Right kidney (tissue), 9 donors: ENCODE measurements around the gene IGHMBP2.
A peak's percentile ranks its signal among the peaks of the same experiment; 100 is the strongest.
"Not testable (repeated sequence)": the region's sequence is repeated elsewhere in the genome, so short reads cannot be mapped to it uniquely, and the experiment has no call there.

Experiments used
- DNase-seq: peaks from one replicate; pipeline ENCODE4 v3.0.0-alpha.2; 2016
- long read RNA-seq, 8 donors: transcript quantifications; one replicate each; lab custom pipeline, GENCODE V29; 2026

The IGHMBP2 gene
- long read RNA-seq, donor 1, partial matches to known transcripts: 0 of 1 reads
- long read RNA-seq, donor 1, other reads (novel, unspliced or antisense): 0 of 1 reads
- long read RNA-seq, donor 2, partial matches to known transcripts: 0 of 1 reads
- long read RNA-seq, donor 2, other reads (novel, unspliced or antisense): 0 of 1 reads
- long read RNA-seq, donor 3: 0 reads
- long read RNA-seq, donor 4, partial matches to known transcripts: 12 of 15 reads
- long read RNA-seq, donor 4, other reads (novel, unspliced or antisense): 0 of 15 reads
- long read RNA-seq, donor 5: 0 reads
- long read RNA-seq, donor 6: 0 reads
- long read RNA-seq, donor 7, partial matches to known transcripts: 0 of 2 reads
- long read RNA-seq, donor 7, other reads (novel, unspliced or antisense): 0 of 2 reads
- long read RNA-seq, donor 8, partial matches to known transcripts: 6 of 9 reads
- long read RNA-seq, donor 8, other reads (novel, unspliced or antisense): 0 of 9 reads

GRCh38 chr11:68903288-68904247 is at the start of gene IGHMBP2, which contains the start of gene MRPL21:
Gene IGHMBP2, plus strand, starts transcription at chr11:68903891. Its CDS starts 62 bp downstream, at chr11:68903953.
Gene MRPL21, minus strand, starts transcription at chr11:68903832. Its CDS starts 22 bp downstream, at chr11:68903810.
- peak; percentile 91 for DNase-seq

- peak; percentile 57 for DNase-seq
These were observed 49.3 kb upstream of the IGHMBP2 start for GRCh38 chr11:68854273-68854958.

- DNase-seq: peak; percentile 77
These were observed 48.3 kb upstream of the IGHMBP2 start for GRCh38 chr11:68855205-68855981.

DNA sequence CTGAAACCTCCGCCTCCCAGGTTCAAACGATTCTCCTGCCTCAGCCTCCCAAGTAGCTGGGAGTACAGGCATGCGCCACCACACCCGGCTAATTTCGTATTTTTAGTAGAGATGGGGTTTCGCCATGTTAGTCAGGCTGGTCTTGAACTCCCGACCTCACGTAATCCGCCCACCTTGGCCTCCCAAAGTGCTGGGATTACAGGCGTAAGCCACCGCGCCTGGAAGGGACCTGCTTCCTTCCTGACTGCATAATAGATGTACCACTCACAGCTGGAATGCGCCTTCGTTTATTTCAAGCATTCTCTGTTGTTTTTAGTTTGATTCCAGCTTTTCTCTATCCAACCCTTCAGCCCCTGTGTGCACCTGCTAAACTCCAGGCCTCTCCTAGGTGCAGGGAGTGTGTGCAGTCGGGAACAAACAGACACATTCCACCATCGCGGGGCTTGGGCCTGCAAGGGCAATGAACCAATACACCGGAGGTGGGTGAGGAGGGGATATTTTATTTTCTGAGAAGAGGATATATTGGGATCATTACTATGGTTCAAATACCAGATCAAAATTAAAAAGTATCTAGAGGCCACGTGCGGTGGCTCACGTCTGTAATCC is 47.2 kb upstream of the IGHMBP2 start:
- DNase-seq: not testable (repeated sequence)

DNA sequence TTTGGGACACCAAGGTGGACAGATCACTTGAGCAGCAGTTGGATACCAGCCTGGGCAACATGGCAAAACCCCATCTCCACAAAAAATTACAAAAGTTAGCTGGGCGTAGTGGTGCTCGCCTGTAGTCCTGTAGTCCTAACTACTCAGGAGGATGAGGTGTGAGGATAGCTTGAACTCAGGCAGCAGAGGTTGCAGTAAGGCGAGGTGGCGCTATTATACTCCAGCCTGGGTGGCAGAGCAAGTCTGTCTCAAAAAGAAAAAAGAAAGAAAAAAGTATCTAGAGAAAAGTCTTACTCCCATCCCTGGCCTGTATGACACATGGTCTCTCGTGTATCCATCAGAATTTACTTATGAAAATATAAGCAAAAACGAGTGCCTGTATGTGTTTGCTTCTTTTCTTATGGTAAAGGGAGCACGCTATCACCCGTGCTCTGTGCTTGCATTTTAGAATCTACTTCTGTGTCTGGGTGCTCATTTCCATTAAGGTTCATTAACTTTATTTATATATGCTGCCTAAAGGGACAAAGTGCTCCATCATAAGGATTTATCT is 46.6 kb upstream of the IGHMBP2 start:
- no peak for DNase-seq

DNA sequence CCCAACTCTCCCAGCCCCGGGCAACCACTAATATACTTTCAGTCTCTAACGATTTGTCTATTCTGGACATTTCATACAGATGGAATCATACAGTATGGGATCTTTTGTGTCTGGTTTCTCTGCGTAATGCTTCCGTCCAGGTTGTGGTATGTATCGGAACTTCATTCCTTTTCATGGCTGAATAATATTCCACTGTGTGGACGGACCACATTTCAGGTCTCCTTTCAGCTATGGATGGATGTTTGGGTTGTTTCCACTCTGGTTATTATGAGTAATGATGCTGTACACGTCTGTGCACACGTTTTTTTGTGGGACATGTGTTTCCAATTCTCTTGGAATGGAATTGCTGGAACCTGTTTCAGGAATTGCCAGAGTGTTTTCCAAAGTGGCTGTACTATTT is 44.6 kb upstream of the IGHMBP2 start:
- no peak for DNase-seq

GRCh38 chr11:68862421-68862820 is 41.3 kb upstream of the IGHMBP2 start:
- no peak for DNase-seq

DNA sequence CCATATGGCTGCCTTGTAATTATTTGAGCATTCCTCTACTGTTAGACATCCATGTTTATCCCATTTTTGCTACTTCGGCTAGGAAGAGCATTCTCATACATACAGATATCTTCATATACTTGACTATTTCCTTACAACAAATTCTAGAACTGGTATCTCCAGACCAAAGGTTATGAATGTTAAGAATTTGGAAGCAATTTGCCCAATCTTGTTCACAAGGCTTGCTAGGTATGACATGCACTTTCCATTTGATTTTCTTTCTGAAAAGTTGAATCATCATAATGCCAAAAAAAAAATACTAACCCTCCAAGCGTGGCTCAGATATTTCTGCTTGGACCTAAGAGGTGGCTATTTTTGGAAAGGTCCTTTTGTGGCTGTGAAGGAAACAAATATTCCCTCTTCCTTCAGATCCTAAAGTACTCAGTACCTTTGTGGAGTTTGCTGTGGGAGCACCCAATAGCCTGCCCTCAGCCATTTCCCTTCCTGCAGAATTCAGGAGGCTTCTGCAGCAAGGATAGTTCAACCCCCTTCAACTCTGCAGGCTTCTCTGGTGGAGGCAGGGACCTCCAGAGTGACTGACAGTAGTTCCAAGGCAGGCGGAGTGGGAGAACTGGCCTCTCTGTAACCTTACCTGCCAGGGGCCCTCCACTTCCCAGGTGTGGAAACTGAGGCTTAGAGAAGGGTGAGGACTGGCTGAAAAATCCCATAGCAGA is 40.0 kb upstream of the IGHMBP2 start:
- DNase-seq: no peak

- DNase-seq: no peak
These were observed 38.5 kb upstream of the IGHMBP2 start for GRCh38 chr11:68865241-68865640.

DNA sequence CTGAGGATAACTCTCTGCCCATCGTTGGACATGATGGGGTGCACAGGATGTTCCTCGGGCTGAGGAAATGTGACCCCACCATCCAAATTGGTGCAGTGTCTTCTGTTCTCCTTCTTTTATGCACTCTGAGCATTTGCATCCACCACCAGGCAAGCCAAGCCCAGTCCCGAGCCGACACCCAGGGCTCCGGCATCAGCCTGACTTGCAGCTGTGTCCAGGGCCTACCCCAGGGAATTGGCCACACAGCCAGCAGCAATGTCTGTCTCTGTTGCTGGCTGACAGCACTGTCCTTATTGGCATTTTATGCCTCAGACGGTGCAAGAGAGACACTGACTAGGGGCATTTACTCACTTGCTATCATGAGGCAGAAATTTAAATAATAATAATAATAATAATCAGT is 36.6 kb upstream of the IGHMBP2 start:
- no peak for DNase-seq

DNA sequence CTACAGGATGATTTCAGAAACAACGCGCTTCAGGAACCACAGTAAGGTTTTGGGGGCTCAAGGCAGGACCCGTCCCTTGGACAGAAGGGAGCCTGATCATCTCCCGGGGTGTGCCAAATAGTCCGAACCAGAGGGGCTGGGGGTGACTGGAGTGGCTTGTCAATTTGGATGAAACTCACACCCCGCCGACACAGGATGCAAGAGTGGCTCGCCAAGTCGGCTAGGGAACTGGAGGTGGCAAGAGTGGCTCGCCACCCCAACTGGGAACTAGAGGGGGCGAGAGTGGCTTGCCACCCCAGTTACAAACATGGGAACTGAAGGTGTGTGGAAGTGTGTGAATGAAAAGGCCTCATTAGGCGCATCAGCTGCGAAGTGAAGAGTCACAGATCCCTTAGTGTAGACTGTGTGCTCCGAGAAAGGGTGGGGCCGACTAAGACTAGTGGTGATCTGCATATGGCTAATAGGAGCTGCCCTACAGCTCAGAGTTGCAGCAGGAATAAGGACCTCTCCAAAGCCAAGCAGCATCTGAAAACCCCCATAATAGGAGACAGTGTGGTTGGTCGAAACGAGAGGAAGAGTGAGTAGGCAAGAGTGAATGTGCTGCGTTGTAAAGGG is 35.4 kb upstream of the IGHMBP2 start:
- no peak for DNase-seq

GRCh38 chr11:68870470-68870869 is 33.2 kb upstream of the IGHMBP2 start:
- DNase-seq: peak; percentile 39

- no peak for DNase-seq
These were observed 31.3 kb upstream of the IGHMBP2 start for GRCh38 chr11:68872216-68873003.

DNA sequence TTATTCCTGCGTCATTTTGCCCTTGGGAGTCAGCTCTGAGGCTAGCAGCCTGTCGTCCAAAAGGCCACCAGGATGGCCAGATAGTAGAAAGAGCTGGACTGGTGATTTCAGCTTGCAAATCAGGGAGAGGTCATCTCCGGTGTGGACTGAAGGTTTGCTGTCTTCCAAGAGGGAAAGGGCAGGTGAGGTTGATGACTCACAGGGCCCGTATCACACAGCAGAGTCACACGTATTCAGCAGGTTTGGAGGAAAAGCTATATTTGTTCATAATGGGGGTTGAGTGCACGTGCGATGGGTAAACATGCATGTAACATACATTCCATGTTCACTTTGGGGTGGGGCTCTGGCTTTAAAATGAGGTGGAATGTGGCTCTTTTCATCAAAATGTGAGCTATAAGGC is 25.7 kb upstream of the IGHMBP2 start:
- DNase-seq: no peak

- DNase-seq: no peak
These were observed 22.8 kb upstream of the IGHMBP2 start for GRCh38 chr11:68880851-68881250.

DNA sequence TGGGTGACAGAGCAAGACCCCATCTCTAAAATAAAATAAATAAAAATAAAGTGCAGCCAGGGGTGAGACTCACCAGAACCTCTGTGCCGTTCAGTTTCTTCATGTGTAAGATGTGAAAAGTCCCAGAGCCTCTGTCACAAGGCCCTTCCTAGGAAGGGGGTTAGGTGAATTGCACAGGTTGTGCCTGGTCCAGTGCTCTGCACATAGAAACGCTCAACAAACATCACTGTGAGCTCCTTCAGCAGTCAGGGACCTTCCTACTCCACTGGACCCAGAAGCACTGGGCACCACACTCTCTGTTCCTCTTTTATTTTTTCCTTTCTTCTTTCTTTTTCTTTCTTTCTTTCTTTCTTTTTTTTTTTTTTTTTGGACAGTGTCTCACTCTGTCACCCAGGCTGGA is 22.4 kb upstream of the IGHMBP2 start:
- no peak for DNase-seq

DNA sequence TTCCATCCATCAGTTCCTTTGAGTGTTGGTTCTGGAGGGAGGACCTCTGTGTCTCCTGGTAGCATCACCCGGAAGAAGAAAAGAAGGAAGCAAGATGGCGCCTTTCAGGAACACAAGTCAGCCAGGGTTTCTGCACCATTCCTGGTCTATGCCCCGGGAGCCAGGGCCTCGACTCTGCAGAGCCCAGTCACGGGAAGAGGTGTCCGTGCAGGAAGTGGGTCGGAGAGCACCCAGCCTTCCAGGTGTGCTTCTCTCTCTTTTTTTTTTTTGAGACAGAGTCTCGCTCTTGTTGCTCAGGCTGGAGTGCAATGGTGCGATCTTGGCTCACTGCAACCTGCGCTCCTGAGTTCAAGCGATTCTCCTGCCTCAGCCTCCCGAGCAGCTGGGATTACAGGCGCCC is 21.3 kb upstream of the IGHMBP2 start:
- no peak for DNase-seq

GRCh38 chr11:68884827-68885226 is 18.9 kb upstream of the IGHMBP2 start:
- DNase-seq: not testable (repeated sequence)
